A673 (cell line): Measurements from ENCODE around the gene ANO1.

Source experiments
- CTCF ChIP-seq: fragments of 300-800, 200-600 bp; sonication (generic); conservative IDR thresholded peaks from 2 replicates; pipeline ENCODE4 v1.5.1; 2017; ENCODE audit warnings: low read depth, mild to moderate bottlenecking, antibody characterized with exemption, low read length, moderate library complexity, mixed read lengths
- EZH2 ChIP-seq: fragments of 200-600 bp; sonication (generic); IDR thresholded peaks from 2 replicates; pipeline ENCODE4 v1.6.1; 2017; ENCODE audit warnings: borderline replicate concordance, low read depth, mild to moderate bottlenecking, mixed read lengths, antibody characterized with exemption, low read length; ENCODE audit not compliant: poor library complexity, severe bottlenecking

- TF ChIP-seq EZH2 (no peak), CTCF (no peak)
Observed at GRCh38 chr11:70212227-70212811, 134.2 kb downstream of the ANO1 start.
